Measurements from ENCODE around the gene KCNJ9. TPM values are rescaled to one million over a fixed set of nuclear protein-coding genes. Genes with fewer than 3 reads are reported as not detected.

KCNJ9 gene
- total and polyA plus RNA-seq, 2 of the 13 experiments (the other 11 are each of a cell fraction or from before 2014, with no cell fraction given): not detected

GRCh38 chr1:160097911-160098851 is 16.8 kb downstream of the KCNJ9 start, which contains the start of gene IGSF8 (continued):
- TF ChIP-seq USF2 (IDR thresholded peaks at IDR 0.05; ENCODE audit: low read depth, low read length) (no peak), USF2 (CRISPR knock-in tag; IDR thresholded peaks at IDR 0.05; ENCODE audit: borderline replicate concordance) (no peak), SRF (IDR thresholded peaks at IDR 0.05; ENCODE audit: low read depth, low read length) (no peak), ZNF33B (CRISPR knock-in tag; IDR thresholded peaks at IDR 0.05) (no peak), BHLHE40 (IDR thresholded peaks at IDR 0.05; ENCODE audit: low read length) (no peak), ZFP41 (CRISPR knock-in tag; IDR thresholded peaks at IDR 0.05; ENCODE audit: borderline replicate concordance) (no peak), GABPB1 (CRISPR knock-in tag; IDR thresholded peaks at IDR 0.05) (peak; percentile 72; the same call in 1 of the 2 replicates), ZNF720 (CRISPR knock-in tag; IDR thresholded peaks at IDR 0.05) (no peak), IRF2 (CRISPR knock-in tag; IDR thresholded peaks at IDR 0.05) (no peak), HOXA7 (CRISPR knock-in tag; IDR thresholded peaks at IDR 0.05) (no peak), ZNF83 (CRISPR knock-in tag; IDR thresholded peaks at IDR 0.05; ENCODE audit: borderline replicate concordance) (no peak), ZSCAN31 (CRISPR knock-in tag; IDR thresholded peaks at IDR 0.05; ENCODE audit: low read depth) (no peak), TRIM22 (IDR thresholded peaks at IDR 0.05) (no peak), ZNF30 (CRISPR knock-in tag; IDR thresholded peaks at IDR 0.05) (no peak), FUBP1 (CRISPR knock-in tag; IDR thresholded peaks at IDR 0.05; ENCODE audit: borderline replicate concordance) (no peak), XBP1 (CRISPR knock-in tag; IDR thresholded peaks at IDR 0.05) (no peak), JUNB (CRISPR knock-in tag; IDR thresholded peaks at IDR 0.05; ENCODE audit: borderline replicate concordance) (no peak), NONO (IDR thresholded peaks at IDR 0.05) (no peak), NONO (CRISPR knock-in tag; conservative IDR thresholded peaks at IDR 0.05) (no peak), ZNF614 (CRISPR knock-in tag; IDR thresholded peaks at IDR 0.05; ENCODE audit: borderline replicate concordance) (no peak), SMAD9 (CRISPR knock-in tag; IDR thresholded peaks at IDR 0.05) (no peak)
- TF ChIP-seq, protein P1, sequence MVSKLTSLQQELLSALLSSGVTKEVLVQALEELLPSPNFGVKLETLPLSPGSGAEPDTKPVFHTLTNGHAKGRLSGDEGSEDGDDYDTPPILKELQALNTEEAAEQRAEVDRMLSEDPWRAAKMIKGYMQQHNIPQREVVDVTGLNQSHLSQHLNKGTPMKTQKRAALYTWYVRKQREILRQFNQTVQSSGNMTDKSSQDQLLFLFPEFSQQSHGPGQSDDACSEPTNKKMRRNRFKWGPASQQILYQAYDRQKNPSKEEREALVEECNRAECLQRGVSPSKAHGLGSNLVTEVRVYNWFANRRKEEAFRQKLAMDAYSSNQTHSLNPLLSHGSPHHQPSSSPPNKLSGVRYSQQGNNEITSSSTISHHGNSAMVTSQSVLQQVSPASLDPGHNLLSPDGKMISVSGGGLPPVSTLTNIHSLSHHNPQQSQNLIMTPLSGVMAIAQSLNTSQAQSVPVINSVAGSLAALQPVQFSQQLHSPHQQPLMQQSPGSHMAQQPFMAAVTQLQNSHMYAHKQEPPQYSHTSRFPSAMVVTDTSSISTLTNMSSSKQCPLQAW (CRISPR knock-in tag; IDR thresholded peaks at IDR 0.05): 0 out of 2 replicates have a peak, but pooled peaks have one; percentile 22
- TF ChIP-seq, protein P2, sequence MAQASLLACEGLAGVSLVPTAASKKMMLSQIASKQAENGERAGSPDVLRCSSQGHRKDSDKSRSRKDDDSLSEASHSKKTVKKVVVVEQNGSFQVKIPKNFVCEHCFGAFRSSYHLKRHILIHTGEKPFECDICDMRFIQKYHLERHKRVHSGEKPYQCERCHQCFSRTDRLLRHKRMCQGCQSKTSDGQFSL (CRISPR knock-in tag; IDR thresholded peaks at IDR 0.05): no peak
